A673 (cell line): Measurements from ENCODE around the gene PSTPIP2.

Experiments used
- CTCF ChIP-seq: fragments of 300-800, 200-600 bp; sonication (generic); conservative IDR thresholded peaks from 2 replicates; pipeline ENCODE4 v1.5.1; 2017; ENCODE audit warnings: low read depth, mild to moderate bottlenecking, antibody characterized with exemption, low read length, moderate library complexity, mixed read lengths
- EZH2 ChIP-seq: fragments of 200-600 bp; sonication (generic); IDR thresholded peaks from 2 replicates; pipeline ENCODE4 v1.6.1; 2017; ENCODE audit warnings: borderline replicate concordance, low read depth, mild to moderate bottlenecking, mixed read lengths, antibody characterized with exemption, low read length; ENCODE audit not compliant: poor library complexity, severe bottlenecking

- TF ChIP-seq CTCF, result no peak
- TF ChIP-seq EZH2, result no peak
Measured at GRCh38 chr18:46069524-46069923, 2.5 kb downstream of the PSTPIP2 start.
